DOHH2 (cell line): Measurements from ENCODE around the gene RHOU.

Source experiments
- H3F3A ChIP-seq: fragments of 200-600 bp; sonication (generic), shearing (Covaris generic); 2 replicates; pipeline ENCODE4 v1.6.0; 2016; ENCODE audit warnings: antibody characterized with exemption, mild to moderate bottlenecking; ENCODE audit not compliant: control insufficient read depth, insufficient read depth
- H3K27ac ChIP-seq: fragments of 200-600 bp; sonication (generic); 2 replicates; pipeline ENCODE4 v1.5.1; 2014; ENCODE audit warnings: low read depth, mild to moderate bottlenecking, low read length, moderate library complexity
- H3K27me3 ChIP-seq: fragments of 200-600 bp; sonication (generic); 2 replicates; pipeline ENCODE4 v1.6.1; 2014; ENCODE audit warnings: mild to moderate bottlenecking, low read length, mixed read lengths; ENCODE audit not compliant: control insufficient read depth
- H3K36me3 ChIP-seq: fragments of 200-600 bp; sonication (generic); 2 replicates; pipeline ENCODE4 v1.6.1; 2014; ENCODE audit warnings: mild to moderate bottlenecking, low read length, moderate library complexity, mixed read lengths; ENCODE audit not compliant: control insufficient read depth
- H3K4me1 ChIP-seq: fragments of 200-600 bp; sonication (generic); 2 replicates; pipeline ENCODE4 v1.6.1; 2014; ENCODE audit warnings: mild to moderate bottlenecking, low read length, mixed read lengths; ENCODE audit not compliant: control insufficient read depth
- H3K4me2 ChIP-seq: fragments of 200-600 bp; sonication (generic); 2 replicates; pipeline ENCODE4 v1.6.0; 2014; ENCODE audit warnings: mild to moderate bottlenecking, low read length, moderate library complexity
- H3K4me3 ChIP-seq: fragments of 200-600 bp; sonication (generic); 2 replicates; pipeline ENCODE4 v1.5.1; 2014; ENCODE audit warnings: mild to moderate bottlenecking, low read length, mixed read lengths
- H3K79me2 ChIP-seq: fragments of 200-600 bp; sonication (generic); 2 replicates; pipeline ENCODE4 v1.6.1; 2014; ENCODE audit warnings: mild to moderate bottlenecking, low read length, mixed read lengths; ENCODE audit not compliant: control insufficient read depth
- H3K9me2 ChIP-seq: fragments of 200-600 bp; sonication (generic); replicated peaks from 2 replicates; pipeline ENCODE4 v1.6.1; 2014; ENCODE audit warnings: mild to moderate bottlenecking, low read length, mixed read lengths; ENCODE audit not compliant: control insufficient read depth
- H3K9me3 ChIP-seq: fragments of 200-600 bp; sonication (generic); 2 replicates; pipeline ENCODE4 v1.6.1; 2014; ENCODE audit warnings: antibody characterized with exemption, low read length, mixed read lengths; ENCODE audit not compliant: control insufficient read depth, insufficient read depth
- H4K20me1 ChIP-seq: fragments of 200-600 bp; sonication (generic); 2 replicates; pipeline ENCODE4 v1.6.0; 2014; ENCODE audit warnings: low read depth, mild to moderate bottlenecking, antibody characterized with exemption, low read length, moderate library complexity; ENCODE audit not compliant: control insufficient read depth, insufficient read depth
- CTCF ChIP-seq: fragments of 200-600 bp; sonication (generic); IDR thresholded peaks from one replicate; pipeline ENCODE4 v1.5.1; 2014; ENCODE audit warnings: antibody characterized with exemption, mild to moderate bottlenecking, low read depth, low read length; ENCODE audit not compliant: poor library complexity, severe bottlenecking
- EZH2phosphoT487 ChIP-seq: fragments of 200-600 bp; sonication (generic); IDR thresholded peaks from 2 replicates; pipeline ENCODE4 v1.6.1; 2017; ENCODE audit warnings: borderline replicate concordance, mild to moderate bottlenecking, antibody characterized with exemption, low read length, moderate library complexity, mixed read lengths

RHOU gene

GRCh38 chr1:228778961-228779360 is 43.7 kb downstream of the RHOU start:
- TF ChIP-seq CTCF = no peak
- no peak for TF ChIP-seq EZH2phosphoT487
- Histone ChIP-seq H3K9me2 (no peaks in the 10 kb centered on the region), H3K9me3 (no peaks in the 10 kb centered on the region), H3K4me3 (no peak overlapping the region), H3K4me2 (no peak overlapping the region), H3K36me3 (no peaks in the 10 kb centered on the region), H4K20me1 (no peaks in the 10 kb centered on the region), H3K27me3 (no peaks in the 10 kb centered on the region; the same call in 1 of the 2 replicates), H3F3A (no peaks in the 10 kb centered on the region), H3K27ac (no peak overlapping the region), H3K4me1 (no peaks in the 10 kb centered on the region), H3K79me2 (no peaks in the 10 kb centered on the region)

- no peak overlapping the region for H3K4me3 ChIP-seq
- H3K4me2 ChIP-seq = no peak overlapping the region
- no peaks in the 10 kb centered on the region for H3K79me2 ChIP-seq
- no peak overlapping the region for H3K27ac ChIP-seq
- H3K9me2 ChIP-seq = no peaks in the 10 kb centered on the region
- TF ChIP-seq EZH2phosphoT487 = no peak
- no peaks in the 10 kb centered on the region for H4K20me1 ChIP-seq
- peaks cover 2% of the 10 kb centered on the region; the same call in 1 of the 2 replicates for H3K27me3 ChIP-seq
- H3F3A ChIP-seq = no peaks in the 10 kb centered on the region
- H3K9me3 ChIP-seq = no peaks in the 10 kb centered on the region
- no peaks in the 10 kb centered on the region for H3K4me1 ChIP-seq
- no peaks in the 10 kb centered on the region for H3K36me3 ChIP-seq
These were observed 46.0 kb downstream of the RHOU start for GRCh38 chr1:228781161-228781808.

- Histone ChIP-seq H3K4me3 (no peak overlapping the region), H3K79me2 (no peaks in the 10 kb centered on the region), H3K27ac (no peak overlapping the region), H3K36me3 (no peaks in the 10 kb centered on the region), H4K20me1 (no peaks in the 10 kb centered on the region), H3K9me2 (no peaks in the 10 kb centered on the region), H3K9me3 (no peaks in the 10 kb centered on the region), H3F3A (no peaks in the 10 kb centered on the region), H3K27me3 (peaks cover 2% of the 10 kb centered on the region; the same call in 1 of the 2 replicates), H3K4me2 (no peak overlapping the region), H3K4me1 (no peaks in the 10 kb centered on the region)
- TF ChIP-seq EZH2phosphoT487 = no peak
- no peak for TF ChIP-seq CTCF
These were observed 46.8 kb downstream of the RHOU start for GRCh38 chr1:228781809-228782661.
